Measurements from ENCODE around the gene HTR7. TPM values are rescaled to one million over a fixed set of nuclear protein-coding genes. Genes with fewer than 3 reads are reported as not detected.

Gene HTR7
- total and polyA plus RNA-seq, 2 of the 4 experiments (the other 2 are of a cell fraction) = 0.43 to 0.72 TPM

DNA sequence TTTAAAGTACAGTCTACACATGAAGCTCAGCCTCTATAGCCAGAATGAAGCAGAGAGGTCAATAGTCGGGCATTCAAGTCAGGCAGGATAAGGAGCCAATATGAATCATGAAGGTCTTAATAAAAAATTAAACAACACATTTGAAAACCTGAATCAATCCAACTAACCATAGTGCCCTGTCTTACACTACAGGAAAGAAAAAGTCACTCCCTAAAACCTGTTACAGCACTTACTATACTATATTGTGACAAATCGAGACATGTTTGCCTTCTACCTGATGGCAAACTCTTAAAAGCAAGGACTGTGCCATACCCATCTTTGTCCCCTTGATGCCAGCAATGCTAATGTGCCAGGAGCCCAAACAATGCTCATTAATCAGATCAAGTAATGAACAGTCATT lies 117.6 kb downstream of the HTR7 start:
- TF ChIP-seq MAZ (IDR thresholded peaks at IDR 0.05; ENCODE audit: borderline replicate concordance, low read depth, low read length) (no peak), CHD1 (IDR thresholded peaks at IDR 0.05; ENCODE audit: low read depth, low read length) (no peak), RCOR1 (IDR thresholded peaks at IDR 0.05; ENCODE audit: insufficient replicate concordance, low read length) (no peak), BHLHE40 (IDR thresholded peaks at IDR 0.05; ENCODE audit: low read depth, low read length) (no peak), MXI1 (IDR thresholded peaks at IDR 0.05; ENCODE audit: borderline replicate concordance, low read depth, low read length) (no peak), RFX5 (IDR thresholded peaks at IDR 0.05; ENCODE audit: low read depth, low read length) (no peak)
- TF ChIP-seq, protein P1, sequence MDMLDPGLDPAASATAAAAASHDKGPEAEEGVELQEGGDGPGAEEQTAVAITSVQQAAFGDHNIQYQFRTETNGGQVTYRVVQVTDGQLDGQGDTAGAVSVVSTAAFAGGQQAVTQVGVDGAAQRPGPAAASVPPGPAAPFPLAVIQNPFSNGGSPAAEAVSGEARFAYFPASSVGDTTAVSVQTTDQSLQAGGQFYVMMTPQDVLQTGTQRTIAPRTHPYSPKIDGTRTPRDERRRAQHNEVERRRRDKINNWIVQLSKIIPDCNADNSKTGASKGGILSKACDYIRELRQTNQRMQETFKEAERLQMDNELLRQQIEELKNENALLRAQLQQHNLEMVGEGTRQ (IDR thresholded peaks at IDR 0.05; ENCODE audit: low read depth, low read length) = no peak
- Histone ChIP-seq H3K18ac (ENCODE audit: low read depth, low read length) (no peak overlapping the region), H2AFZ (replicated peaks; ENCODE audit: low read length, poor library complexity) (no peak overlapping the region), H3K23ac (ENCODE audit: low read depth, low read length) (no peak overlapping the region), H2BK20ac (ENCODE audit: low read depth, low read length) (no peak overlapping the region), H3K9me3 (ENCODE audit: control insufficient read depth, insufficient read depth, low read length) (no peaks in the 10 kb centered on the region), H2BK5ac (ENCODE audit: low read depth, low read length, poor library complexity, severe bottlenecking) (no peak overlapping the region), H4K5ac (ENCODE audit: low read depth, low read length) (no peak overlapping the region), H2BK15ac (ENCODE audit: low read depth, low read length) (no peak overlapping the region), H3K4me1 (ENCODE audit: control insufficient read depth, insufficient read depth, low read length) (no peaks in the 10 kb centered on the region), H2AK9ac (replicated peaks; ENCODE audit: low read depth, low read length, poor library complexity) (no peak overlapping the region), H3K56ac (ENCODE audit: extremely low read depth, insufficient read depth, low read length) (no peak overlapping the region), H3K14ac (replicated peaks; ENCODE audit: low read depth, low read length) (no peak overlapping the region), H3K27ac (ENCODE audit: insufficient read depth, low read length) (no peak overlapping the region), H3K36me3 (ENCODE audit: control insufficient read depth, insufficient read depth, low read length) (no peaks in the 10 kb centered on the region), H2BK120ac (ENCODE audit: low read depth, low read length) (no peak overlapping the region), H3K27me3 (ENCODE audit: control insufficient read depth, insufficient read depth, low read length) (no peaks in the 10 kb centered on the region), H3K9ac (ENCODE audit: low read depth, low read length) (no peak overlapping the region), H4K20me1 (ENCODE audit: insufficient read depth, low read length) (no peaks in the 10 kb centered on the region), H2AK5ac (ENCODE audit: low read depth, low read length) (no peak overlapping the region), H4K8ac (ENCODE audit: low read depth in 2 of 2, low read length in 2 of 2) (no peak overlapping the region), H3K9me1 (ENCODE audit: insufficient read depth, low read length) (no peaks in the 10 kb centered on the region), H3K79me1 (ENCODE audit: low read depth in 1 of 2, low read length in 2 of 2) (no peaks in the 10 kb centered on the region), H3K4me3 (ENCODE audit: insufficient read depth, low read depth, low read length) (no peak overlapping the region), H3K4me2 (ENCODE audit: low read depth, low read length) (no peak overlapping the region), H4K91ac (ENCODE audit: insufficient read depth, low read depth, low read length) (no peak overlapping the region), H3K4ac (ENCODE audit: low read depth, low read length) (no peak overlapping the region)
- no TSS peak for BruUV-seq (replicated peaks)
- dilution Hi-C loops (cut with HindIII; ENCODE audit: low sequenced_read_pairs, unreplicated experiment) = no loop called here
- CTCF ChIA-PET = no interaction called here
- in situ Hi-C loops (cut with MboI; ENCODE audit: low sequenced_read_pairs) = no loop called here
- POLR2A ChIA-PET (ENCODE audit: unreplicated experiment) = no interaction called here
- ATAC-seq (ENCODE audit: low read depth) (no peak), DNase-seq (no peak)
- whole genome bisulfite sequencing, 2 experiments (ENCODE audit: extremely low coverage in 2 of 2, insufficient read length in 1 of 2) = no CpG with 5 or more reads among the region's 2 CpGs
- intact Hi-C loops (cut with micrococcal nuclease) = no loop called here

Data from IMR-90 (cell line).